Body of pancreas (tissue), 4 donors: ENCODE measurements around the gene USF3.

Source experiments
- CTCF ChIP-seq, 7 experiments: fragments of 450-650 bp in 4 of 7; fragments of 200-600 bp in 3 of 7; sonication (generic) in 3 of 7; IDR thresholded peaks; one replicate each; pipeline ENCODE4 v1.5.1; 2016 to 2019; ENCODE audit warnings: antibody characterized with exemption in 7 of 7
- POLR2A ChIP-seq, 3 donors: fragments of 450-650 bp; IDR thresholded peaks; one replicate each; pipeline ENCODE4 v1.6.1; 2016; ENCODE audit warnings: antibody characterized with exemption in 3 of 3, mild to moderate bottlenecking in 2 of 3

- TF ChIP-seq POLR2A (IDR thresholded peaks at IDR 0.05) (no peak), CTCF (IDR thresholded peaks at IDR 0.05) (peak in 4 of 7 experiments; percentile 44 to 52 (median 46))
Measured at GRCh38 chr3:113696658-113697499, 437 bp upstream of the USF3 start.
